K562 (cell line): ENCODE results near the gene TMEM87B.

Source experiments
- CTCF ChIP-seq, 3 experiments: IDR thresholded peaks in 2 of 3; conservative IDR thresholded peaks in 1 of 3; 2 replicates each; pipeline ENCODE4 v1.5.1; 2011 to 2012; ENCODE audit warnings: low read length in 3 of 3, mild to moderate bottlenecking in 3 of 3, control low read depth in 2 of 3, improper control_type of control experiment in 1 of 3, inconsistent platforms in 1 of 3, low read depth in 1 of 3, mixed read lengths in 1 of 3, moderate library complexity in 1 of 3; ENCODE audit not compliant: insufficient read depth in 2 of 3
- MLLT1 ChIP-seq, 2 experiments: fragments of 450-650 bp; IDR thresholded peaks; 2 replicates each; pipeline ENCODE4 v1.6.1; 2016
- PML ChIP-seq: IDR thresholded peaks from 2 replicates; pipeline ENCODE4 v1.6.1; 2012; ENCODE audit warnings: low read length, inconsistent platforms
- USF1 ChIP-seq: sonication (generic); formaldehyde crosslinking; IDR thresholded peaks from 2 replicates; pipeline ENCODE4 v1.9.0; 2022; ENCODE audit warnings: mild to moderate bottlenecking, missing genetic modification reagents

- TF ChIP-seq MLLT1 (IDR thresholded peaks at IDR 0.05) (no peak), CTCF (IDR thresholded peaks at IDR 0.05 in 2 of 3, conservative IDR thresholded peaks at IDR 0.05 in 1 of 3; ENCODE audit: insufficient read depth in 2 of 3, low read depth in 1 of 3, low read length in 3 of 3) (no peak), USF1 (CRISPR knock-in tag) (no peak), PML (no peak)
Measured at GRCh38 chr2:112075490-112076260, 20.6 kb downstream of the TMEM87B start.
